DMS153 (cell line): Measurements from ENCODE around the gene CTSA.

ENCODE experiments used
- DNase-seq: peaks from one replicate; lab custom pipeline; 2025; lab: John Stamatoyannopoulos, UW

The CTSA gene

DNA sequence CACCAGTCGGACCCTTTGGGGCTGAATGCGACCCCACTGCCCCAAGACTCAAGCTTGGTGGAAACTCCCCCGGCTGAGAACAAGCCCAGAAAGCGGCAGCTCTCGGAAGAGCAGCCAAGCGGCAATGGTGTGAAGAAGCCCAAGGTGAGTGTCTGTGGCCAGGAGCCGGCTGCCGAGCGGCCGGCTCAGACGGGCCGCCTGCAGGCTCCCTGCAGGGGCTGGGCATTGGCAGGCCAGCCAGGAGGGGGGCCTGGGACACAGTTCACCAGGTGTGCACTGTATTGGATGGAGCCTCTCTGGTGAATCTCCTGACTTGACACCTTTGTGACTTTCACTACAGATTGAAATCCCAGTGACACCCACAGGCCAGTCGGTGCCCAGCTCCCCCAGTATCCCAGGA is 49.3 kb downstream of the CTSA start:
- no peak for DNase-seq

DNA sequence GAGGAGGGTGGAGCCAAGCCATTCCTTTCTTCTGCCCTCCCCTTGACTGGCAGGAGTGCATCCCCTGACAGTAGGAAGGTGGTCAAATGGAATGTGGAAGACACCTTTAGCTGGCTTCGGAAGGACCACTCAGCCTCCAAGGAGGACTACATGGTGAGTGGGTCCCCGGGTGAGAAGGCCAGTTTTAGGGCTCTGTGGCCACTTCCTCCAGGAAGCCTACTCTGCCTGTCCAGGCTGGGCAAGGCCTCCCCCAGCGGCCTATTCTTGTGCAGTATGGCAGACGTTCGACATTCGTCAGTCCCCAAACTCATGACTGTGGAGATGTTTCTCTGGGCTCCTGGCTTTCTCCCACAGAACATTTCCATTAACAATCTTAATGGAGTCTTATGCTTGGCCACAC is 52.5 kb downstream of the CTSA start:
- DNase-seq: no peak

DNA sequence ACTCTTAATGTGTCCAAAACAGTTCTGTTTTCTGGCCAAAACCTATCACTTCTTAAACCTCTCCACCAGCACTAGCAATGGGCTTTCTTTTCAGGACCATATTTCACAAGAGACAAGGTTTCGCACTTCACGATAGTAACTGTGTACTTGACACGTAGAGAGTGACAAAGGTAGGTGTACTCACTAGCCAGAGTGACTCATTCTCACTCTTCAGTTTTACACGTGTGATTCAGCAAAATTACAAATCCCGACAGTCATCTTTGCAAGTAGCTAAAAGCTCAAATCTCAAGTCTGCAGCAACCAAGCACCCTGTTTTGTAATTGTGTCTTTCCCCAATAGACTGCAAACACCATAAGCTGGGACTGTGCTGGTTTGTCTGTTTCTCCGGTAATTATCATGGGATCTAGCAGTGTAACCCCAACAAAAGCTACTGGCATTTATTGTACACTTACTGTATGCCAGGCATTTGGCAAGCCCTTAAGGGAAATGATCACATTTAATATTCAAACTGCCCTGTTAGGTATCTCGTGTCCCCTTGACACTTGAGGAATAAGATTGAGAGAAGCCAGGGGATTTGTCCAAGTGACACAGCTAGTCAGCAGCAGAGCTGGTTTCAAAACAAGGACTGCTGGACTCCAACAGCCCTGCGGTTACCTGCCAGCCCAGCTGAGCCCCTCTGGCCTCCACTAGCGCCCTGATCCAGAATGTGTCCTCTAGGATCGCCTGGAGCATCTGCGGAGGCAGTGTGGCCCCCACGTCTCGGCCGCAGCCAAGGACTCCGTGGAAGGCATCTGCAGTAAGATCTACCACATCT is 53.2 kb downstream of the CTSA start:
- no peak for DNase-seq

DNA sequence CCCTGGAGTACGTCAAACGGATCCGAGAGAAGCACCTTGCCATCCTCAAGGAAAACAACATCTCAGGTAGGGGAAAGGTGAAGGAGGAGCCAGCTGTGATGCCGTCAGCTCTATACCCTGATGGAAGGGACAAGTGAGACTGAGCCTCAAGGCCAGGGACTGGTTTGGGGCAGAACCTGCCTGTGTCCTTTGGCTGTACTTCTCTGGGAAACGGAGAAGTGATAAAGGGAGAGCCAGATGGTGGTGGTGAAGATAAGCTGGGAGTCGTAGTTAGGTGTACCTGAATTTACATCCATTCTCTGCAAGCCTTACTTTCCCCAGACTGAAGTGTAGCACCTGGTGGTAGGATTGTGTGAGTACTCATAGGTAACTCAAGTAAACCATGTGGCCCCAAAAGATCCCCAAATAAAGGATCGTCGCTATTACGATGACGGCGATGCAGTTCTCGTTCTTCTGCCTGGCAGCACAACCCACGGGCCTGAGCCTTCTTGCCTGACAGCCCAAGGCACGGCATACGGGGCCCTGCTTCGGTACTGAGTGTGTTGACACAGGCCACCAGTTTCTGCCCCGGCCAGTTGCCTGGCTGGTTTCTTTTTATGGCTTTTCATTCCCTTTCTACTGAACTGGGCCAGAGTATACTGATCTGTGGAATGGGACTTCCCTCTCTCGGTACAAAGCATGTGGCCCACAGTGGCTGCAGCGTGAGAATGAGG is 54.0 kb downstream of the CTSA start:
- DNase-seq: no peak

DNA sequence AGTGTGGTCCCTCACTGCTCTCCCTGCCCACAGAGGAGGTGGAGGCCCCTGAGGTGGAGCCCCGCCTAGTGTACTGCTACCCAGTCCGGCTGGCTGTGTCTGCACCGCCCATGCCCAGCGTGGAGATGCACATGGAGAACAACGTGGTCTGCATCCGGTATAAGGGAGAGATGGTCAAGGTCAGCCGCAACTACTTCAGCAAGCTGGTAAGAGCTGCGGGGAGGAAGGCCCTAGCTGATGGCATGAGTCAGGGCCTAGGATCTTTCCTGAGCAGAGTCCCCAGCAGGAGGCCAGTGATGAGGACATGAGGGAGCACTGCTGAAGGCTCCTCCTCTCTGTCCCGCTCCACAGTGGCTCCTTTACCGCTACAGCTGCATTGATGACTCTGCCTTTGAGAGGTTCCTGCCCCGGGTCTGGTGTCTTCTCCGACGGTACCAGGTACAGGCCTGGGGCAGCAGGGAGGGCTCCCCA is 54.6 kb downstream of the CTSA start:
- DNase-seq: no peak

DNA sequence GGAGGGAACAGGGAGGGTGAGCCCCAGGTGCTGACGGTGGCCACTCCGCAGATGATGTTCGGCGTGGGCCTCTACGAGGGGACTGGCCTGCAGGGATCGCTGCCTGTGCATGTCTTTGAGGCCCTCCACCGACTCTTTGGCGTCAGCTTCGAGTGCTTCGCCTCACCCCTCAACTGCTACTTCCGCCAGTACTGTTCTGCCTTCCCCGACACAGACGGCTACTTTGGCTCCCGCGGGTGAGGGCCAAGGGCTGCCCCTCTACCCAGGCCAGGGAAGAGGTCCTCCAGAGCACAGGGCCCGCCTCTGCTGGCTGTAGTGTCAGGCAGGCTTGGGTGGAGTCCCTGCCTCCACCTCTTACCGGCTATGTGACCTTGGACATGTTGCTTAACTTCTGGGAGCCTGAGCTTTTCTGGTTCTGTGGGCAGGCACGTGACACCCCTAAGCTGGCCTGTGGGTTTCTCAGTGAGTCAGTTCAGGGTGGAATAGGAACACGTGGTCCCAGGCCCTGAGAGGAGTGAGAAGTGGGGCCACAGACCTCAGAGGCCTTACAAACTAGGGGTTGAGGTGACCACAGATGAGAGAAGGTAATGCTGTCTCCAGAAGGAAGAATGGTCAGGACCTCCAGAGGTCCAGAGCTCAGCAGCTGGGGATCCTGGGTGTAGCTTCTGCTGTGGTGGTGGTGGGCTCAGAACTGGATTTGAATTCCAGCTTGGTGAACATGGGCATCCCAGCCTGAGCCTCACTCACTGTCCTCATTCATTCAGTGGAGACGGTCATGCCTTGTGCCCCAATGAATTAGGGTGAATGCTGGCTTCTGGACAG is 55.2 kb downstream of the CTSA start:
- DNase-seq: no peak

DNA sequence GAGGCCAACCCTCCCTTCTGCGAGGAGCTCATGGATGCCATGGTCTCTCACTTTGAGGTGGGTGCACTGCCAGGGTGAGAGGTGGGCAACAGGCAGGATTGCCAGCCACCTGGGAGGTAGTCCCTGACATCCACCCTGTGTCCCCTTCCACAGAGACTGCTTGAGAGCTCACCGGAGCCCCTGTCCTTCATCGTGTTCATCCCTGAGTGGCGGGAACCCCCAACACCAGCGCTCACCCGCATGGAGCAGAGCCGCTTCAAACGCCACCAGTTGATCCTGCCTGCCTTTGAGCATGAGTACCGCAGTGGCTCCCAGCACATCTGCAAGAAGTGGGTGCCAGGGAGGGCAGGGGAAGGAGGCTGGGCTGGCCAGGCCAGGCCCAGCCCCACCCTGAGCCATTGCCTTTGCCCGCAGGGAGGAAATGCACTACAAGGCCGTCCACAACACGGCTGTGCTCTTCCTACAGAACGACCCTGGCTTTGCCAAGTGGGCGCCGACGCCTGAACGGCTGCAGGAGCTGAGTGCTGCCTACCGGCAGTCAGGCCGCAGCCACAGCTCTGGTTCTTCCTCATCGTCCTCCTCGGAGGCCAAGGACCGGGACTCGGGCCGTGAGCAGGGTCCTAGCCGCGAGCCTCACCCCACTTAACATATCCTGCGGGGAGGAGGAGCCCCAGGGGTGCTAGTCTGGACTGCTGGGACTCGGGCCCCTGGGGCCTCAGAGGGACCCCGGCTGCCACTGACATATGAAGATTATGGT is 56.2 kb downstream of the CTSA start:
- no peak for DNase-seq

DNA sequence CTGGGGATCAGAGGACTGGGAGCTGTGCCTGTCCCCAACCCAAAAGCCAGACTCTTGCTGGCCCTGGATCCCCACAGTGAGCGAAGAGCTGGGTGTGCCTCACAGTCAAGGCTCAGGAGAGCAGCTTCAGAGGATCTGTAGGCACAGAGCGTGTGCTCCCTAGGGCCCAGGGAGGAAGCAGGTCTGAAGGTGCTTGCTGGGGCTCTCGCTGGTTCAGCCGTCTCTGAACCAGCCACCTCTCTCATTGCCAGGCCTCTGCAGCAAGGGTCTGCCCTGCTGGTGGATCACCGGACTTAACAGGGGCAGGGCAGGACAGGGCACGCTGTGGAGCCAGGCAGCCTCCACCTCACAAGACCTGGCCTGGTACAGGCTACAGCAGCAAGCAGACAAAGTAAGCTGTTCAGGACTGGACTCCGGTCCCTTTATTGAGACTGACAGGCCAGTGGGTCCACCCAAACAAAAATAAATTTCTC is 57.2 kb downstream of the CTSA start:
- DNase-seq: no peak
